ENCODE measurements around the gene PAK1.

- TF ChIP-seq CTCF (IDR thresholded peaks at IDR 0.05), result no peak
- TF ChIP-seq POLR2A (IDR thresholded peaks at IDR 0.05), result no peak
These were observed 32.1 kb upstream of the PAK1 start for GRCh38 chr11:77505956-77506355.
